Hematopoietic multipotent progenitor cell treated with erythropoietin and hydrocortisone succinate and interleukin-3 and kit ligand, for 8 days (in vitro differentiated cells): ENCODE measurements around the gene SVIP.

ENCODE experiments used
- DNase-seq: peaks from one replicate; pipeline ENCODE4 v3.0.0-alpha.2; 2015

Gene SVIP

GRCh38 chr11:22787551-22788162 is 41.9 kb downstream of the SVIP start:
- peak; percentile 61 for DNase-seq

- no peak for DNase-seq
Measured at GRCh38 chr11:22787055-22787454, 42.5 kb downstream of the SVIP start.

GRCh38 chr11:22786475-22786874 is 43.1 kb downstream of the SVIP start:
- DNase-seq, result no peak

GRCh38 chr11:22785251-22785650 is 44.4 kb downstream of the SVIP start:
- DNase-seq, result no peak

GRCh38 chr11:22780952-22781593 is 48.5 kb downstream of the SVIP start:
- DNase-seq, result no peak

GRCh38 chr11:22779850-22780249 is 49.8 kb downstream of the SVIP start:
- DNase-seq, result no peak

GRCh38 chr11:22778642-22779041 is 51.0 kb downstream of the SVIP start:
- peak; percentile 15 for DNase-seq

- DNase-seq, result no peak
Measured at GRCh38 chr11:22775248-22775647, 54.4 kb downstream of the SVIP start.

- DNase-seq, result no peak
Measured at GRCh38 chr11:22774716-22775115, 54.9 kb downstream of the SVIP start.

GRCh38 chr11:22769081-22769480 is 60.5 kb downstream of the SVIP start:
- no peak for DNase-seq
